ENCODE data around the gene PERM1.

DNA sequence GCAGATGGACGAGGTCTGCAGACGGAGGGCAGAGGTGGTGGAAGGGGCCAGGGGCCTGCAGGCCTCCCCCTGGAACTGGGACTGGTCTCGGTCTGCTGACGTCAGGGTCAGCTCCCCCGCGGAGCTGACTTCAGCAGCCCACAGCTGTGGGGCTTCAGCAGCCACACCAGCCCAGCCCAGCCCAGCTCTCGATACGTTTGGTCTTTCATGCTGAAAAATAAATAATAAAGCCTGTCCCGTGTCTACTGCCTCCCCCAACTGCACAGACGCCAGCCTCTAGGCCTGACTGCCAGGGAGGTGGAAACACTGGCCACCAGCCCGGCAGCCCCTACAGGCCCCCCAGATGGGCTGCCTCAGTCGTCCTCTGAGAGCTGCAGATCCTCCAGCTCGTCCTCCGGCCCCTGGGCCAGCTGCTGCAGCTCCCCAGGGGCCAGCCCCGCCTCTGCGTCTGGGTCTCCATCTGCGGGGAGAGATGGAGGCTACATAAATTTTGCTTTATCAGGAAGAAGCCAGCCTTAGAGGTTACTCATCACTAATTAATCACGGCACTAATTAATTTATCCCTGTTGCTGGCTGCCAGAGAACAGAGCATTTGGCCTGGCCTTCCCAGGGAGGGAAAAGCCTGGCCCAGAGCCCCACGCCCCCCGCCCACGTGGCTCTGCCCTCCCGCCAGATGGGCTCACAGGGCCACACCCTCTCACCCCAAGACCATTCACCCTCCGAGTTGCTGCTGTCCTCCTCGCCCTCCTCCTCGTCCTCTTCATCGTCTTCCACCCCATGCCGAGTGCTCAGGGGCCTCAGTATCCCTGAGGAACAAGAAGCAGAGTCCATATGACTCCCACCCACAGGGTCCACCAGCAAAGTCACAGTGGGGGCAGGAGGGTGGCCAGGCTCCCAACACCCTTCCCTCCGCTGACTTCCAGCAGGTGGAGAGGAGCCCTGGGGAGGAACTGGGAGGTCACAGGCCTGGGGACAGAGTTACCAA lies 37.3 kb downstream of the PERM1 start:
- TF ChIP-seq, protein P1, sequence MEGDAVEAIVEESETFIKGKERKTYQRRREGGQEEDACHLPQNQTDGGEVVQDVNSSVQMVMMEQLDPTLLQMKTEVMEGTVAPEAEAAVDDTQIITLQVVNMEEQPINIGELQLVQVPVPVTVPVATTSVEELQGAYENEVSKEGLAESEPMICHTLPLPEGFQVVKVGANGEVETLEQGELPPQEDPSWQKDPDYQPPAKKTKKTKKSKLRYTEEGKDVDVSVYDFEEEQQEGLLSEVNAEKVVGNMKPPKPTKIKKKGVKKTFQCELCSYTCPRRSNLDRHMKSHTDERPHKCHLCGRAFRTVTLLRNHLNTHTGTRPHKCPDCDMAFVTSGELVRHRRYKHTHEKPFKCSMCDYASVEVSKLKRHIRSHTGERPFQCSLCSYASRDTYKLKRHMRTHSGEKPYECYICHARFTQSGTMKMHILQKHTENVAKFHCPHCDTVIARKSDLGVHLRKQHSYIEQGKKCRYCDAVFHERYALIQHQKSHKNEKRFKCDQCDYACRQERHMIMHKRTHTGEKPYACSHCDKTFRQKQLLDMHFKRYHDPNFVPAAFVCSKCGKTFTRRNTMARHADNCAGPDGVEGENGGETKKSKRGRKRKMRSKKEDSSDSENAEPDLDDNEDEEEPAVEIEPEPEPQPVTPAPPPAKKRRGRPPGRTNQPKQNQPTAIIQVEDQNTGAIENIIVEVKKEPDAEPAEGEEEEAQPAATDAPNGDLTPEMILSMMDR (IDR thresholded peaks at IDR 0.05) = no peak
- TF ChIP-seq POLR2A (IDR thresholded peaks at IDR 0.05) = no peak

Measured in upper lobe of left lung (tissue), 4 donors.